Measurements from ENCODE around the gene EXT2.

EXT2 gene

DNA sequence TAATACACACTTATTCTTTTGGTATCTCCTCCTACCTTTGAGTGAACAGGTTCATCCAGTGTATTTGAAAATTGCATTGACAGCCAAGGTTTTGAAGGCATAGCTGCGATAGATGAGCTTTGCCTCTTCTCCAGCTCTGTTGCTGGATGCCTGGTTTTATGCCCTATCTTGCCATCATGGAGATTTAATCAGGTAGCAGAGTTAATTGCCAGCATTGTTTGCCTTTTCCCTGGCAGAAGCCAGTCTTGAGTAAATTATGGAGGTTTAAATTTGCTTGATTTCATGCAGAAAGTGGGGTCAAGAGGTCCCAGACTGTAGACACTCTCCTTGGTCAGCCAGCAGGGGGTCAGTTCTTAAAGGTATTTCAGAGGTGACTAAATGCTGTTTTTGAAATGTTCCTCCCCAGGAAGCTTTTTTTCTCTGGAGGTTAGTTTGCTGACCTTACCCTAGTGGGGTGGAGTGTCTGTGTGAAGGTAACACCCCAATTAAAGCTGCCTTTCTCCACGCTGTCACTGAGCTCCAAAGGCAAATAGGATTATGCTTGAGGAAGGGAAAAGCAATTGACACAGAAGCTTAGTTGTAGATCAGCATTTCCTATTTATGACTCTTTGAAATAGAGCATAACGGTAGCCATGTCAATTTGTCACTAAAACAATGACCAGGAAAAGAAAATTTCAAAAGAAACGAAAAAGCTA, 96.0 kb downstream of the EXT2 start:
- H3K27ac ChIP-seq: peak overlapping the region; percentile 91
- TF ChIP-seq, protein P1, sequence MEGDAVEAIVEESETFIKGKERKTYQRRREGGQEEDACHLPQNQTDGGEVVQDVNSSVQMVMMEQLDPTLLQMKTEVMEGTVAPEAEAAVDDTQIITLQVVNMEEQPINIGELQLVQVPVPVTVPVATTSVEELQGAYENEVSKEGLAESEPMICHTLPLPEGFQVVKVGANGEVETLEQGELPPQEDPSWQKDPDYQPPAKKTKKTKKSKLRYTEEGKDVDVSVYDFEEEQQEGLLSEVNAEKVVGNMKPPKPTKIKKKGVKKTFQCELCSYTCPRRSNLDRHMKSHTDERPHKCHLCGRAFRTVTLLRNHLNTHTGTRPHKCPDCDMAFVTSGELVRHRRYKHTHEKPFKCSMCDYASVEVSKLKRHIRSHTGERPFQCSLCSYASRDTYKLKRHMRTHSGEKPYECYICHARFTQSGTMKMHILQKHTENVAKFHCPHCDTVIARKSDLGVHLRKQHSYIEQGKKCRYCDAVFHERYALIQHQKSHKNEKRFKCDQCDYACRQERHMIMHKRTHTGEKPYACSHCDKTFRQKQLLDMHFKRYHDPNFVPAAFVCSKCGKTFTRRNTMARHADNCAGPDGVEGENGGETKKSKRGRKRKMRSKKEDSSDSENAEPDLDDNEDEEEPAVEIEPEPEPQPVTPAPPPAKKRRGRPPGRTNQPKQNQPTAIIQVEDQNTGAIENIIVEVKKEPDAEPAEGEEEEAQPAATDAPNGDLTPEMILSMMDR (conservative IDR thresholded peaks at IDR 0.05): peak; percentile 47

GRCh38 chr11:44192017-44192385, 96.5 kb downstream of the EXT2 start:
- H3K27ac ChIP-seq: peak overlapping the region; percentile 91
- TF ChIP-seq, protein P1 (conservative IDR thresholded peaks at IDR 0.05): no peak

DNA sequence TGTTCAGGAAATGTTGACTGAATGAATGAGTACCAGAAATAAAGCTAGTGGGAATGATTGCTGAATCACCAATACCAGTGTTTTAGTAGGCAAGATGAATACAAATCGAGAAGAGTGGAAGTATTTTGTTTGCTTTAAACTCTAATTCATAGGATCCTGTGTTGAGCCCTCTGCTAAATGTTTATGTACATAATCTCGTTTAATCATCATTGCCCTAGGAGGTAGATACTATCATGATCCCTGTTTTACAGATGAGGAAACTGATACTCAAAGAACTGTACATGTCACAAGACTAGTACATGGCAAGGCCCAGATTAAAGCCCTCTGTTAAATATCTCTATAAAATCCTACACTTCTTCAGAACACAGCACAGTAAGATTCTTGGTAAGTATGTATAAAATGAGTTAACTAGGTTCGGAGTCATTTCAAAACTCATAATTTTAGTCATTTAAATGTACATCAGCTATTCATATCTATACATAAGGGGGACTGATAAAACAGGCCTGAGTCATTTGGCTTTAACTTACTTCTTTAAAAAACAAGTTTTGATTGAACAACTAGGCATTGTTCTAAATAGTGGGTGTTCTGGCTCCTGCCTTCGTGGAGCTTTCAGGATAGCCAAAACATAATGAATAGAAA, 97.1 kb downstream of the EXT2 start:
- TF ChIP-seq, protein P1 (conservative IDR thresholded peaks at IDR 0.05): no peak

GRCh38 chr11:44193856-44194255, 98.4 kb downstream of the EXT2 start:
- peak overlapping the region; percentile 91 for H3K27ac ChIP-seq
- TF ChIP-seq, protein P1 (conservative IDR thresholded peaks at IDR 0.05): no peak

More for the DNA sequence above, 97.1 kb downstream of the EXT2 start:
- H3K27ac ChIP-seq: peak overlapping the region; percentile 91

DNA sequence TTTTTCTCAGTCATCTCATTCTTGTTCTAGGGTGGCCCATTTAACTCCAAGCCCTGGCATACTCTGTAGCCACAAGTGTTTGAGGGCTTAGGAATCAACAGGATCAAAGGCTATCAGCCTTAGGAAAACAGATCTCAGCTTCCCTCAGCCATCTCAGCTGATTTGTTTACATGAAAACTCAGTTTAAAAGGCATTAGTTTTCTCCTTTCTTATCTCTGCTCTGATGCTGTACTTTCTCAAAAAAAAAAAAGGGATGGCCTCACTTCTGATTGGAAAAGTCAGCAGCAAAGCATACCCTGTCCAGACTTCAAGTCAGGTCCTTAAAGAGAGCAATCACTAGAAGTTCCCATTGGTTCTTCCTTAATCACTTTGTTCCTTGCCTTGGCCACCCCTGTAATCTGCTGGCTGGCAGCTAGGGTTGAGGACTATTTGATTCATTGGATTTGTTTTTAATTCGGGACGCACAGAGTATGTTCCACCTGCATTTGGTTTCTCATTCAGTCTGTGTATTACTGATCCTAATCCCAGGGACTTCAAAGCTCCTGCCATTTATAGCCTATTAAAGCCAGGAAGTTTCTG, 102.8 kb downstream of the EXT2 start:
- TF ChIP-seq, protein P1 (conservative IDR thresholded peaks at IDR 0.05): no peak
- H3K27ac ChIP-seq: peak overlapping the region; percentile 32

GRCh38 chr11:44199298-44199697, 103.8 kb downstream of the EXT2 start:
- TF ChIP-seq, protein P1 (conservative IDR thresholded peaks at IDR 0.05): no peak
- H3K27ac ChIP-seq: no peak overlapping the region

- H3K27ac ChIP-seq: no peak overlapping the region
- TF ChIP-seq, protein P1 (conservative IDR thresholded peaks at IDR 0.05): no peak
Measured at GRCh38 chr11:44199816-44200215, 104.3 kb downstream of the EXT2 start.
